ENCODE results near the gene AFDN.
A peak's percentile ranks its signal among the peaks of the same experiment; 100 is the strongest.

The AFDN gene

DNA sequence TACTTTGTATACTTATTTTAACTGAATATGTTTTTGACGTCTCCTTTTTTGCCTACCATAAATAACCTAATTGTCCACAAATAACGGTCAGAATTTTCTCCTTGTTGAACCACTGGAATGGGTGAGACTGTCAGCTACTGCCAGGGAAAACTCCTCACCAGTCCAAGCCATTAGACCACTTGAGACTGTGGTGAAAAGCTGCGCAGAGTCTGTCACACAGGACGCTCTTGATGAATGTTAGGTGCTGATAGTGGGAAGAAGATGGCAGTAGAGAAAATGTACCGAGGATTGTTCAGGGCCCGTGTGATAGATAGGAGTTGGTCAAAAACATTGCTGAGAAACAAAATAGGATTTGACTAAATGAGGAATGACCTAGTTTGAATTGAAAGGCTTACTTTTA is 95.1 kb downstream of the AFDN start:
- DNase-seq: no peak

DNA sequence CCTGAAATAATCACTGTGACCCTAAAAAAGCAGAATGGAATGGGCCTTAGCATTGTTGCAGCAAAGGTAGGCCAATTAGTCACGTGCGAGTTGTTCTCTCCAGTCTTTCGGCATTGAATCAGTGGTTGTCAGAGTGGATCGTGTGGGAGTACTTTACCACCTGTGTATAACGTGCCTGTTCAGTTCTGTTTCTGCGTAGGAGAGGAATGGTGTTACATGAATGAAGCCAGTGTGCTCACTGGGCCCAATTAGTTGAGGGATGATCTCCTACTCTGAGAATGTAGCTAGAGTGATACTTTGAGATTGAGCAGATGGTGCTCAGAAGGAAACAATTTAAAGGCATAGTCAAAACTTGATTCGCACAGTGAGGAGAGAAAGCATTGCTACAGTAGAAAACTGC is 98.3 kb downstream of the AFDN start:
- DNase-seq: no peak

DNA sequence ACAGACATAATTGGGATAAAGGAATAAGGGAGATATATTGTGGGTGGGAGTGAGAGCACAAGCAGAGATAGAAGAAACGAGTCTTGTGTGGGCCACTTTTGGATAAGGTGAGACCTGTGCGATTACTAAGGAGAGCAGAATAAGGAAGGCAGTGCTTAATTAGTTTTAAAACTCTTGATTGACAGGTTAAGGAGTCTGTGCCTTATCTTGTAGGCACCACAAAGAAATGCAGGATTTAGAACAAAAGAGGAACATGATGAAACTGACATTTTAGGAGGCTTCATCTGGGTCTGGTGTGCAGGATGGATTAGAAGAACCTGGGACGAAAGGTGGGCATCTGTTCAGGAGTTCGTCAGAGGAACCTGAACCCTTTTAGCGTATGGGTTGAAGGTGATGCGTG is 100.5 kb downstream of the AFDN start:
- DNase-seq: no peak

DNA sequence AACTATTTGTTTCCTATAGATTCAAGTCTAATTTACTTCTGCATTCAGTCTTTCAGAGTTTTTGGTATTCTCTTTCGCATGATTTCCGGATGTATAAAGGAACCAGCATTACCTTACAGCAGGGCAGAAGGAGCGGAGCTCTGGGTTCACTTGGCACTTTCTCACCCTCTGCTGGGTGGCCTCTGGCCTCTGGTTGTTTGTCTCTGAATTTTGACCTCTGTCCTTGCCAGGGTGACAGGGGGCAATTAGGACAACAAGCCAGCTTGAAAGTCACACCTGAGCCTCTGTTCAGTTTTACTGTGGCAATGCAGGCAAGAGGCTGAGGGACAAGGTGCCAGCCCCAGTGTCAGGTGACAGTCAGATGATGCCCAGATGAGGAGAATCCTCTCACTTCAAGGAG is 101.4 kb downstream of the AFDN start:
- no peak for DNase-seq

DNA sequence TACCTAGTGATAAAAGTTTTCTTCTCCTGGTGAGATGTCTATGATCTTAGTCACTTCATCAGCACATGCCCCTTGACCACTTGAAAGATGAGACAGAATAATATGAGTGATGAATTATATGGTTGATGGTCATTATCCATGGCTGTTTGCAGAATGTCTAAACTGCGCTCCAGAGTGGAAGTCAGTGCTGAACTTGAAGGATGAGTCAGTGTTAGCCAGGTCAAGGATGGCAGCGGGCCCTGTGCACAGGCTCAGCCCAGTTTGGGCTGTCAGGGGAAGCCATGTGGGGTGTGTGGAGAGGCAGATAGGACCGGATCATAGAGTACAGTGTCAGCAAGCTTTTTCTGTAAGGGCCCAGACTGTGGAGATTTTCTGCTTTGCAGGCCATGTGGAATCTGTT is 103.6 kb downstream of the AFDN start:
- DNase-seq: no peak

DNA sequence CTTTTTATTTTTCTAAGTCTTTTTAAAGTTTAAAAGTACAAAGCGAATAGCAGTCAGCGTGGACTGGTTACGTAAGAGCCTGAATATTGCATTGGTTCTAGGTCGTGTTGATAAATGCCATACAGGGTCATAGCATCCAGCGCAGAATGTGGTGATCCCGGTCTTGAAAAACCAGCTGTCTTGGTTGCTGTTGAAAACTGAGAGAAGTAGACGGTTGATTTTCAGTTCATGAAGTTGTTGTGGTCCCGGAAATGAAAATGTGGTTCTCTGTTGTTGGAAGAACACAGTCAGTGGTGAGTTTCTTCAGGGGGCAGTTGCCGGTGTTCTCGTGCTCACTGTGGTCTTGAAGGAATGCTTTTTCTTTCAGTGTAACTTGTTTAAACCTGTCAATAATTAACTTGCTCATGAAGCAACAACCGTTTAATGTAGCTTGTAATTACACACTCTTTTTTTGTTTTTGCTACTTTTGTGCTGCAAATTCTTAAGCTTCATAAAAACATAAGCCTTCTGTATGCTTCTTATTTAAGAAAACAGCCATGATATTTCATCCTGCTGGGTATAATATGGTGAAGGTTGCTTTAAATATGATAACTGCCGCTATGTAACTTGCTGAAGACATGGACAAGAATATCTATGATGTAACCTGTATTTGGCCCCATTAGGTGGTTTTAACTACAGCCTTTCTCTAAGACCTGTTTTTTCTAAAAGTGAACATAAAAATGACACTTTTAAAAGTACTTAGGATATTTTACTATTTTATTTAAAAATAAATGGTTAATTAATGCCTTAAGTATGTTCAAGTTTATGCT is 106.0 kb downstream of the AFDN start:
- DNase-seq: no peak

DNA sequence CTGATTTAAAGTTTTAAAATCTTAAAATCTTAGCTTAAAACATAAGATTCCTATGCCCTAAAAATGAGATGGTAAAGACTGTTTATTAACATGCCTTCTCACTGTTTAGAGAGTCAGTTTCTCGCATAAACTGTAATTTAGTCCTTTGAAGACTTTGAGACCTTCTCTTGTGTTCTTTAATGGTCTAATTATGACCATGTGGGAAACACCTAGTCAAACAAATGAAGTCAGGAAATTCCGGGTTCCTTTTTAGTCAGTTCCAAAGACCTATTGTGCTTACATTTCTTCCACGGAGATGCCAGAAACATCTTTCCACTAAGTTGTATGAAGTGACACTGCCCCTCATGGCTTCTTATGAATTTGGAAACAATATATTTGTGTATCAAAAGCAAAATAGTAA is 106.6 kb downstream of the AFDN start:
- peak in 1 of 3 experiments; percentile 46 for DNase-seq

DNA sequence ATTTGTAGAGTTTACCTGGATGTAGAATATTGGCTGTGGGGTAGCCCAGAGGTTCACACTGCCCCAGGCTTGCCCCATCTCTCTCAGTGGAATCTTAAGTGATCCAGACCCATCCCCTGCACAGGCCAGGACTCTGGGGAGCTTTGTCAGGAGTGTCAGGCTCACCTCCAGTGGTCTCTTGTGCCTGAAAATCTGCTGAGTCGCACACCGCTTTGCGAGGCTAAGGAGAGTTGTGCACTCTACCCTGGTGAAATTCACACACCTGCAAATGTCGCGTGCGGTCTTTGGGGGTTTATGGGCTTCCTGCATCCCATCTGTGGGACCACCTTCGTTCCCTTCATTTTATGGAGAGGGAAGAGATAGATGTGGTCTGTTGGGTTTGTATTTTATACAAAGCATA is 107.1 kb downstream of the AFDN start:
- DNase-seq: no peak

DNA sequence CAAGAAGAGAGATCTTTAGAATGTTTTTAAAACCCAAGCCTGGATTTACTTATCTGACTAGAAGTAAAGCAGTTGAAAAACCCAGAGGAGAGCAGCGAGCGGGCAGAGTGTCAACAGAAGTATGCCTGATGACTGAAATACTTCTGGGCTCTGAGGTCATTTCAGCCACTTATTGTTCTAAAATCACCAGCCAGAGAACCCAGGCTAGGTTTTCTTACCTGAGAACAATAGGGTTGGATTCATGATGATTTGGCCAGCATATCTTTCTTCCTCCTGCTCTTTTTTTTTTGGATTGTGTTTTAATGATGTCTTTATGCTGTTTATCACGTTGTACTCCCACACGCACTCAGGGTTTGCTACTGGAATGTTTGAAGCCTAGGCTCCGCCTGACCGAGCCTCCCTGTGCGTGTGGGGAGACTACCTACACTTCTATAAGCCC is 107.7 kb downstream of the AFDN start:
- no peak for DNase-seq

DNA sequence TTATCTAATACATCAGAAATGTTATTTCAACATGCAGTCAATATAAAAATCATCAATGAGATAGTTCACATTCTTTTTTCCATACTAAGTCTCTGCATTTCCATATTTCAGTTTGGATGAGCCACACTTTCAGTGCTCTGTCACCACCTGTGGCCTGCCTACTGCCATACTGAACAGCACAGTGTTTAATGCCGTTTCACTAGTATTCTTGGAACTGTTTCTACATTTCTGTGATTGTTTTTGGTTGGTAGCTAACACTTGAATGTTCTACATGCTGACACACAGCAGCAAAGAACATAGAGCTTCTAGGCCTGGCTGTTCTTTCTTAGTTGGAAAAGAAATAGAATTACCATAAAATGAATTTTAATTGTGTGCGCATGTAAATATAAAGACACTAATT is 109.3 kb downstream of the AFDN start:
- no peak for DNase-seq

DNA sequence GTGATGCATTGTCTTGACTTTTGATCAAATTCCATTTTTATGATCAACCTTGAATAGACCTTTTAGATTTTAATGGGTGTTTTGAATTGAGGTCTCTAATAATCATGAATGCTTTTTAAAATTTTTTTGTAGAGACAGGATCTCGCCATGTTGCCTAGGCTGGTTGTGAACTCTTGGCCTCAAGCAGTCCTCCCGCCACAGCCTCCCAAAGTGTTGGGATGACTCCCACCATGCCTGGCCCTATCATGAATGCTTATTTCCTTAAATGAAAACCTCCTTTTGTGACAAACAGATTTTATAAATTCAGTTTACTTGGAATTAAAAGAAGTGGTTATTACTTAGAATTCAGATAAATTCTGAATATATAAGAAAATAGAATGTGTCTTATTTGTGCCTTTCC is 110.6 kb downstream of the AFDN start:
- no peak for DNase-seq

DNA sequence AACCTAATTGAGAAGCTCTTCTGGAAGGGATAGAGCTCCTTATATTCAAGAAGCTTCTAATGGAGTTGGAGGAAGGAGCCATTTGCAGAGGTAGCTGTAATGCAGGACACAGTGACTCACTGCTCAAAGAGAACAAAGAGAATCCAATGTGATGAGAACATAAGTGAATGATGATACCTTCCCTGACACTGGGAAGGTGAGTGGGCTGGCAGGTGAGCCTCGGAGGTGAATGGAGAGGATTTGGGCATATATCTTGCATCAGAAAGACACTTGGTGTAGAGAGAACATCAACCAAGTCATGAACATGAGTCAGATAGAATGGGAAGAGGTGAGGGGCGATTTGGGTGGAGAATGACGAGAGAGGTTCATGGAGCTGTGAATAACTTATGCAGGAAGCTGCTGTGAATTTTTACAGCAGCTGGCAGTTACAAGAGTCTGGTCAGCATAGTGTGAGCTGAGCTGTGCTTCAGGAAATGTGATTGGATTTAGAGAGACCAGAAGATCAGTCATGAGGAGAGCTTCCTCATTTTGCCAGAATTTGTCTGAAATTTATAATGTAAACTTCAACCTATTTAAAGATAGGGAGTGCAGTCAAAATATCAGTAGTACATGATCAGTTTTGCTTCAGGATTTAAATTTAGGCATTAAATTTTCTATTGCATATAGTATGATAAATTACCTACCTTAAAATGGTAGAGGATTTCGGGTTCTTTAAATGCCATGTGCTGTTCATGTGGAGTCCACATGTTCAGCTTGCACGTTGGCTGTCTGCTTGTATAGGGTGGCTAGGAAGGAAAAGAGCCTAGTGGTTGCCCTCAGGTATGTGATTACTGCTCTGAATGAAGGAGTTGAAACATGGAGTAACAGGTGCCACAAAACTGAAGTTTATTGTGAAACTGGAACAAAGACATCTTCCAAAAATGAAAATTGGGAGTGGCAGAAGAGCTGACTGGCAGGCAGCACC is 111.5 kb downstream of the AFDN start:
- DNase-seq: no peak

DNA sequence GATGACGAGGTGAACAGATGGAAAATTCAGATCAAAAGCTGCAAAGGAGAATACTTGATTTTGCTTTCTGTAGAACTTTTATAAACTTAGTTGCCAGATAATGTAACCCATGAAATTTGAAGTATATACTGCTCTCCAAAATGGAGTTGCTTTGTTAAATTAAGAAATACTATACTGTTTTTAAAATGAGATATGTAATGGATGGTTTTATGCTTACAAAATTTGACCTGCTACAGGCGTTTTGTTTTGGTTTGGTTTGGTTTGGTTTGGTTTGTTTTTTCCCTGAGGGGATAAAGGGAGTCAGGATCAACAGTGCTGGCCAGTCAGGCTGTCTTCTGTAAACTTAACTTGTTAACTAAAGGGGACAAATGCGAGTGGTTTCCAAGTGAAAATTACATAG is 115.1 kb downstream of the AFDN start:
- DNase-seq: no peak

DNA sequence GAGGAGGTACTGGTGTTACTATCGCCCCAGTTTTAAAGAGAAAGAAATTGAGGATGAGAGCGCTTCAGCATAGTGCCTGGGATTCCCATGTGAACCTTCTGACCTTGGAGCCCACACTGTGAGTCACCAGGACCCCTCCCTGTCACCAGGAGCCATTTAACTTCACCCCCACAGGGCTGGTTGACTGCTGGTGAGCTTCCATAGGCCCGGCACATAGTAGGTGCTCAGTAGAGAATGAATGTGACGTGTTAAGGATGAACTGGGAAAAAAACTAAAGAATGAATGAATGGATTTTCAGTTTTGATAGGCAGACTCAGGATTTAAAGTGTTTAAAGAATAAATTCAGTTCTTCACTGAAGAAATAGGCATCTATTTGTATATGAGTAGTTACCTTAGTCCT is 117.4 kb downstream of the AFDN start:
- DNase-seq: no peak

DNA sequence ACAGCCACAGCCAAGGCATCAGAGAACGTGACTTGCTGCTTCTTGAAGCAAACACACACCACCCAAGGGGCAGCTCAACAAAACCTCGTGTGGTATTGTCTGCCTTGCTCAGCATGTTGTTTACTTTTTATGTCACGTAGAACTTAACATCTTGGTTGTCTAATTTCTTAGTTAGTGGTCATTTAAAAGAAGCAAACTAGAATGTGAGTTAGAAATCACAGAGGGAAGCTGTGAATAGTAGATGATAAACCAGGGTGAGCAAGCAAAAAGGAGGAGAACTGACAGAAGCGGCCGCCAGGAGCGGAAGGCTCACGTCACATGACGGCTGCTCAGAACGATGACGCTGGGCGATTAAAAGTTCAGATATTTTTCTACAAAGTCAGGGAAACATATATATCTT is 119.3 kb downstream of the AFDN start:
- DNase-seq: no peak

DNA sequence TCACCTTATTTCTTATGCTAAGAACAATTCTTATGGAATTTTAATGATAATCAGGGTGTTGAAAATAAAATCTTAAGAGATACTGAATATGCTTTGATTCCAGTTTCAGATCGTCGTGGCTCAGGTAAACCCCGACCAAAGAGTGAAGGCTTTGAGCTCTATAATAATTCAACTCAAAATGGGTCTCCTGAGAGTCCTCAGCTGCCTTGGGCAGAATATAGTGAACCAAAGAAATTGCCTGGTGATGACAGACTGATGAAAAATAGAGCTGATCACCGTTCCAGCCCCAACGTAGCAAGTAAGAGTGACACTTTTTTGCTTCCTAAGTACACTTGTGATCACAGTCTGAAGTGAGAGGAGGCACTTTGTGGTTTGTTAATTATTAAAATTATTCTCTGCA is 119.9 kb downstream of the AFDN start:
- DNase-seq: peak in 1 of 3 experiments; percentile 1

DNA sequence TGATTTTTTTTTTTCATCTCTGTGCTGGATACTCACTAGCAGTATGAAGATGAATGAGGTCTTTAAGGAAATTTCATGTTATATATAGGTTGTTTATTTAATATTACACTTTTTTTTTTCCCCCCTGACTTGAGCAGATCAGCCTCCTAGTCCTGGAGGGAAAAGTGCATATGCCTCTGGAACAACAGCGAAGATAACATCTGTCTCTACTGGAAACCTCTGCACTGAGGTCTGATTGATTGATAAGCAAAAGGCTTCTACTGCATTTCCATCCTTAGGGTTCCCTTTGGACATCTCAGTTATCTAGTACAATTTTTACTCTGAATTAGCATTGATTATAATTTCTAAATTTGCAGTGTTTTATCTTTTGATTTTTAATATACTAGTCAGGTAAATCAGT is 121.0 kb downstream of the AFDN start:
- no peak for DNase-seq

DNA sequence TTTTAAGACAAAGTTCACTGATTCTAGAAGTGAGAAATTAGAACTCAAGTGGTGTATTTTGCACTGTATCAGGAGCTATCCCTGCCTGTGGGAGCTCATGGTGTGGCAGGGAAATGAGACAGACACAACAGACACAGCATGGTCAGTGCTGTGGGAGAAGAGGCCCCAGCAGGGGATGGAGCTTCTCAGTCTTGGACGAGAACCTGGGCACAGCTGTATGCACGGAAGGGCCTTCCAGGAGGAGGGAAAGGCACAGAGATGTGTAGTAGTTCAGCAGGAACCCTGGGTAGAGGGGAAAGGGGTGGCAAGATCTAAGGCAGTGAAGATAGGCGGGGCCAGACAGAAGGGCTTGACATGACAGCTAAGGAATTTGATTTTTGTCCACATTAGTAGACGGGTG is 122.0 kb downstream of the AFDN start:
- no peak for DNase-seq

DNA sequence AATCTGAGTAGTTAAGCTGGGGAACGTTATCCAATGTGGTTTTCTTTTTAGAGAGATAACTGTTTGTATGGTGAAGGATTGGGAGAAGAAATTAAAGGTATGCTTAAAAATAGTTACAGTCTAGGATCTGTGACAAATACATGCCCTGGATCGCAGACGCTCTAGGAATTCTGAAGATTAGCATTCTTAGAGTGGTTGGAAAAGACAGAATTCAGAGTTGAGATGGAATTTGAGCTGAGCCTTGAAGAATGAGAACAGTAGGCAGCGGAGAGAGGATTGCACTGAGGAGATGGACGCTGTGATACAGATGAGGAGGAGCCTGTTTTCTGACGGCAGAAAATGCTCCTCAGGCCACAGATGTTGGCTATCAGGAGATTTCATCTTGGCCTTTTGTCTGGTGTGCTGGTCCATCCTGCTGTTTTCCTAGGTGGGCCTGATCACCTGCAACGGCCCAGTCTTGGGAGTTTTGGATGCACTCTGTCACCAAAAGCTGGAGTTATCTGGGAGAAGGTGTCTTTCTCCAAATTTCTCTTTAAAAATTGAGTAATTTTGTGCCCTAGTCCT is 122.5 kb downstream of the AFDN start:
- DNase-seq: no peak

DNA sequence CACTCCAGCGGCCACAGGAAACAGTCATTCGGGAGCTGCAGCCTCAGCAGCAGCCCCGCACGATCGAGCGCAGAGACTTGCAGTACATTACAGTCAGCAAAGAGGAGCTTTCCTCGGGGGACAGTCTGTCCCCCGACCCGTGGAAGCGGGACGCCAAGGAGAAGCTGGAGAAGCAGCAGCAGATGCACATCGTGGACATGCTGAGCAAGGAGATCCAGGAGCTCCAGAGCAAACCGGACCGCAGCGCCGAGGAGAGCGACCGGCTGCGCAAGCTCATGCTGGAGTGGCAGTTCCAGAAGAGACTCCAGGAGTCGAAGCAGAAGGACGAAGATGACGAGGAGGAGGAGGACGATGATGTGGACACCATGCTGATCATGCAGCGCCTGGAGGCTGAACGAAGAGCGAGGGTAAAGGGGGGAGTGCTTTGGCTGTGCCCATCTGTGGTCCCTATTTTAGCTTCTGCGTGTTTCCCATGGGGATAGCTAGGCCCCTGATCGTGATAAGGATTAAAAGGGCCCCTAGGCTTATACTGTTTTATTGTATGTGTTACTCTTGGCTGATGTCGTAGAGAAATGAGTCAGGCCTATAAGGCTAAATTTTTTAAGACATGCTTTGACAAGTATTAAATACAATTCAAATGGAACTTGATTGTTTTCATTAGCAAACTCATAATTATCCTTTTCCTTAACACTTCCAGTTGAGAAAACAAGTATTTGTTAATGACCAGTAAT is 125.2 kb downstream of the AFDN start:
- no peak for DNase-seq

DNA sequence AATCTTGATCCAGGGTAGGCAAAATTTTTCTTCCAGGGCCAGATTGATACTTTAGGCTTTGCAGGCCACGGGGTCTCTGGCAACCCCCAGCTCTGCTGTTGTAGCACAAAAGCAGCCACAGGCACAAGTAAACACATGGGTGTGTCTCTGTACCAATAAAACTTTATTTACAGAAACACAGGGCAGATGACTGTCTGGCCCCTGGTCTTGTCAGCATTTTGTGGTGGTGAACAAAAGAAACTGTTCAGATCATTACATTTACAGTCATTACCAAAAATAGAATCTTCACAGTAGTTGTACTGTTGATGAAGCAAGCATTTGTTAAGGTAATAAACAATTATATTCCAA is 125.8 kb downstream of the AFDN start:
- peak in 1 of 3 experiments; percentile 22 for DNase-seq

DNA sequence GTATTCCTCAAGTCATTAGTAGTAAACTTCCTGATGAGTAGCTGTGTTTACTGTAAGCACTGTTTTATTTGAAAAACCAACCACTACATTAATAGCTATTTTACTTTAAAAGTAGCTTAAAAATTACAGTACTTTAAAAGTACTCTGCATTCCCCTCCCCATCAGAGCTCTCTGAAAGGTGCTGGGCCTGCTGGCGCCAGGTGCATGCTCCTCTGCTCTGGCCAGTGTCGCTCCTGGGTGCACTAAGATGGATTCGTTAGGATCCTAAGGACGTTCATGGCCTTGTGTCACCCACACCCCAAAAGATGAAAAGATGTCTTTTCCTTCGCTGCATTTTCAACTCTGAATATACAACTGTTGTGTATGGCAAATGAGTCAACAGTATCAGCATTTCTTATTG is 126.8 kb downstream of the AFDN start:
- DNase-seq: no peak

DNA sequence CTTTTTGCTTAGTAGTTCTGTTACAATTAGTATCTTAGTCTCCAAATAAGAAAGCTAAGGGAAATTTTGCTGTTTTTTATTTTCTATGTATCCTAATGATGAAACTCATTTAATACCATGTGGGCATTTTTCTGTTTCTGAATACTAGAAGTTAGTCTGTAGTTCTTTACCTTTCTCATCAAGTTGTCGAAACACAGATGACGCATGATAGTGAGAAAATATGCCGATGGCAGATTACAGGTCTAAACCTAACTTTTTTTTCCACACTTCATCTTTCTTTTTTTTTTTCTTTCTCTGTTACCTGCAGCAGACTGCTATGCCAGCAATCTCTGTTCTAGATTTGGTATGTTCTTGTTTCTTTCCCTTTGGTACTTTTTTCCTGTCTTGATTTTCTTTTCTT is 127.4 kb downstream of the AFDN start:
- DNase-seq: no peak

Measured in NCI-H1417 (cell line).